IMR-90 (cell line): ENCODE data around the gene PKD1. TPM values are rescaled to one million over a fixed set of nuclear protein-coding genes. Genes with fewer than 3 reads are reported as not detected.

Source experiments
- ATAC-seq: fragments of 200-7000 bp; cut with Tn5 transposase; 2 replicates; pipeline ENCODE4 v1.9.1; 2020; ENCODE audit warnings: low read depth, mild to moderate bottlenecking, moderate library complexity
- BruUV-seq: library from RNA; stranded (reverse); fragments of 400-500 nt; replicated peaks from 2 replicates; lab custom pipeline; 2021; lab: Mats Ljungman, UMichigan
- CTCF ChIA-PET: fragments of 300-600 bp; formaldehyde crosslinking; extraction: SDS; loops from one replicate; lab custom pipeline; 2021; ENCODE audit warnings: antibody characterized with exemption; lab: Yijun Ruan, JAX
- POLR2A ChIA-PET: fragments of 300-600 bp; sonication (Branson Sonifier 250); formaldehyde crosslinking; loops from one replicate; lab custom pipeline; 2022; ENCODE audit warnings: antibody characterized with exemption; ENCODE audit not compliant: unreplicated experiment; lab: Charles Lee
- DNase-seq: peaks from one replicate; pipeline ENCODE4 v3.0.0; 2013
- H2AFZ ChIP-seq: replicated peaks from 2 replicates; pipeline ENCODE3; 2013; ENCODE audit warnings: low read length, mild to moderate bottlenecking; ENCODE audit not compliant: poor library complexity
- H2AK5ac ChIP-seq: 2 replicates; pipeline ENCODE4 v1.6.1; 2013; ENCODE audit warnings: low read depth, low read length, inconsistent platforms
- H2AK9ac ChIP-seq: replicated peaks from 2 replicates; pipeline ENCODE3; 2013; ENCODE audit warnings: mild to moderate bottlenecking, low read depth, low read length, moderate library complexity; ENCODE audit not compliant: poor library complexity
- H2BK120ac ChIP-seq: 2 replicates; pipeline ENCODE4 v1.6.1; 2013; ENCODE audit warnings: low read depth, low read length, inconsistent platforms
- H2BK15ac ChIP-seq: 3 replicates; pipeline ENCODE4 v1.6.1; 2013; ENCODE audit warnings: low read depth, low read length, inconsistent platforms
- H2BK20ac ChIP-seq: 2 replicates; pipeline ENCODE4 v1.6.1; 2013; ENCODE audit warnings: low read depth, mild to moderate bottlenecking, inconsistent platforms, low read length, moderate library complexity
- H2BK5ac ChIP-seq: 2 replicates; pipeline ENCODE4 v1.6.1; 2013; ENCODE audit warnings: mild to moderate bottlenecking, low read depth, low read length, inconsistent platforms; ENCODE audit not compliant: poor library complexity, severe bottlenecking
- H3K14ac ChIP-seq: replicated peaks from 2 replicates; pipeline ENCODE4 v1.6.1; 2013; ENCODE audit warnings: low read depth, low read length, inconsistent platforms
- H3K18ac ChIP-seq: 2 replicates; pipeline ENCODE4 v1.6.1; 2013; ENCODE audit warnings: low read depth, low read length, control low read depth
- H3K23ac ChIP-seq: 2 replicates; pipeline ENCODE4 v1.6.1; 2013; ENCODE audit warnings: low read depth, low read length, inconsistent platforms
- H3K27ac ChIP-seq: 2 replicates; pipeline ENCODE4 v1.5.1; 2013; ENCODE audit warnings: mild to moderate bottlenecking, control low read depth, low read length; ENCODE audit not compliant: insufficient read depth
- H3K27me3 ChIP-seq: 2 replicates; pipeline ENCODE4 v1.6.1; 2013; ENCODE audit warnings: low read length; ENCODE audit not compliant: control insufficient read depth, insufficient read depth
- H3K36me3 ChIP-seq: 2 replicates; pipeline ENCODE4 v1.6.1; 2013; ENCODE audit warnings: low read length, mixed read lengths; ENCODE audit not compliant: control insufficient read depth, insufficient read depth
- H3K4ac ChIP-seq: 2 replicates; pipeline ENCODE4 v1.6.1; 2013; ENCODE audit warnings: low read depth, low read length, inconsistent platforms
- H3K4me1 ChIP-seq: 2 replicates; pipeline ENCODE4 v1.6.1; 2013; ENCODE audit warnings: low read length, mixed read lengths; ENCODE audit not compliant: control insufficient read depth, insufficient read depth
- H3K4me2 ChIP-seq: 2 replicates; pipeline ENCODE4 v1.6.1; 2013; ENCODE audit warnings: low read depth, mild to moderate bottlenecking, control low read depth, low read length, moderate library complexity
- H3K4me3 ChIP-seq: 2 replicates; pipeline ENCODE4 v1.5.1; 2013; ENCODE audit warnings: low read depth, mild to moderate bottlenecking, control low read depth, low read length, moderate library complexity; ENCODE audit not compliant: insufficient read depth
- H3K56ac ChIP-seq: 2 replicates; pipeline ENCODE4 v1.6.1; 2013; ENCODE audit warnings: low read length, inconsistent platforms; ENCODE audit not compliant: insufficient read depth; ENCODE audit errors: extremely low read depth
- H3K79me1 ChIP-seq, 2 experiments: 2 replicates each; pipeline ENCODE4 v1.6.1; 2013; ENCODE audit warnings: low read length in 2 of 2, inconsistent platforms in 1 of 2, low read depth in 1 of 2
- H3K9ac ChIP-seq: 2 replicates; pipeline ENCODE4 v1.6.1; 2013; ENCODE audit warnings: low read depth, low read length, control low read depth
- H3K9me1 ChIP-seq: 2 replicates; pipeline ENCODE4 v1.6.1; 2013; ENCODE audit warnings: low read length, inconsistent platforms; ENCODE audit not compliant: insufficient read depth
- H3K9me3 ChIP-seq: 2 replicates; pipeline ENCODE4 v1.6.1; 2013; ENCODE audit warnings: low read length; ENCODE audit not compliant: control insufficient read depth, insufficient read depth
- H4K20me1 ChIP-seq: 2 replicates; pipeline ENCODE4 v1.6.1; 2013; ENCODE audit warnings: low read length, inconsistent platforms; ENCODE audit not compliant: insufficient read depth
- H4K5ac ChIP-seq: 2 replicates; pipeline ENCODE4 v1.6.1; 2013; ENCODE audit warnings: mild to moderate bottlenecking, low read depth, low read length, control low read depth
- H4K8ac ChIP-seq, 2 experiments: 2 replicates each; pipeline ENCODE4 v1.6.1; 2013; ENCODE audit warnings: low read depth in 2 of 2, low read length in 2 of 2, control low read depth in 1 of 2, inconsistent platforms in 1 of 2
- H4K91ac ChIP-seq: 2 replicates; pipeline ENCODE4 v1.6.1; 2013; ENCODE audit warnings: low read depth, low read length, inconsistent platforms; ENCODE audit not compliant: insufficient read depth
- WGBS, 2 experiments: methylation state at CpG; one replicate each; pipeline versions ENCODE4 v1.1.5 to v1.1.7; 2013; ENCODE audit warnings: missing lambda C conversion rate in 2 of 2; ENCODE audit not compliant: insufficient read length in 1 of 2; ENCODE audit errors: extremely low coverage in 2 of 2; 5-methylcytosine and 5-hydroxymethylcytosine counted together
- dilution Hi-C: fragments of 300-500 bp; cut with HindIII; formaldehyde crosslinking; loops from one replicate; pipeline ENCODE4 v1.14.3; 2018; ENCODE audit warnings: low sequenced_read_pairs; ENCODE audit not compliant: unreplicated experiment
- in situ Hi-C: fragments of 300-500 bp; cut with MboI; formaldehyde crosslinking; loops from 3 replicates; pipeline ENCODE4 v1.14.3; 2019; ENCODE audit warnings: low sequenced_read_pairs, inconsistent platforms, mixed read lengths
- intact Hi-C: fragments of 100-400 bp; cut with micrococcal nuclease; formaldehyde crosslinking; loops from 2 replicates; pipeline ENCODE4 v1.10.0; 2022
- polyA plus RNA-seq, 3 experiments: library from polyadenylated mRNA; depleted of rRNA; stranded (reverse); fragments of >200 nt; gene quantifications; 2 replicates each; pipeline ENCODE4 v1.2.3, GENCODE V29; 2012; ENCODE audit warnings: low replicate concordance in 1 of 3
- total RNA-seq: library from RNA; depleted of rRNA; stranded (reverse); fragments of >200 nt; gene quantifications from 2 replicates; pipeline ENCODE4 v1.2.3, GENCODE V29; 2012
- TF ChIP-seq, protein P1 (sequence below): fragments of 150-350 bp; IDR thresholded peaks from 2 replicates; pipeline ENCODE4 v1.6.1; 2017; ENCODE audit warnings: mild to moderate bottlenecking, antibody characterized with exemption, low read length, low read depth

PKD1 gene
- total and polyA plus RNA-seq, 2 of the 4 experiments (the other 2 are of a cell fraction), result 7.9 to 97.3 TPM

DNA sequence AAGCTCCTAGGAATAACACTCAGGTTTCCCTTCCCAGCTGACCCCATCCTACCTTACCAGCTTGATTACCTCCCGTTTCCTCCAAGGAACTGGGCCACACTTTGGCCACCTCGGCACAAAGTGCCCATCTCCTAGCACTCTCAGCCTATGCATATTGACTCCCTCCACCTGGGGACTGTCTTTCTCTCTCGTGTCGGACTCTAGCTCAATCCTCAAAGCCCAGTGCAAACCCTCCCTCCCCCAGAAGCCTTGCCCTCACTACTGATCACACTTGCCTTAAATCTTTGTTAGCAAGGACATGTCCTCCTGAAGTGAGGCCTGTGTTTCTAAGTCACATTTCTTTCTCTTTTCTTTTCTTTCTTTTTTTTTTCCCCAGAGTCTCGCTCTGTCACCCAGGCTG, 10.1 kb upstream of the PKD1 start:
- no peak overlapping the region for H3K27ac ChIP-seq
- BruUV-seq, result no TSS peak
- no peak overlapping the region for H3K14ac ChIP-seq
- H3K79me1 ChIP-seq, result peaks cover 0 to 22% of the 10 kb centered on the region in 2 experiments; a peak in 2 of 4 replicates
- ChIA-PET CTCF (interaction anchor here (0.6 kb wide), 1 partner anchor 63 kb away, joined by 3 read pairs; no protein-coding TSS in a partner anchor), POLR2A (no interaction called here)
- no peak overlapping the region for H2BK5ac ChIP-seq
- H3K4me2 ChIP-seq, result no peak overlapping the region
- intact Hi-C loops (no loop called here), in situ Hi-C loops (no loop called here), dilution Hi-C loops (no loop called here)
- H2AK5ac ChIP-seq, result no peak overlapping the region
- H3K9me1 ChIP-seq, result no peaks in the 10 kb centered on the region; the same call in none of the 2 replicates
- no peaks in the 10 kb centered on the region for H3K36me3 ChIP-seq
- no peak overlapping the region for H3K18ac ChIP-seq
- 69% methylated on average over 3 of the region's 5 CpGs; no CpG with 5 or more reads in 1 of the 2 experiments for WGBS, 2 experiments
- H2BK120ac ChIP-seq, result no peak overlapping the region
- no peak overlapping the region for H2BK20ac ChIP-seq
- peaks cover 21% of the 10 kb centered on the region for H3K4me1 ChIP-seq
- H2AFZ ChIP-seq, result no peak overlapping the region
- peaks cover 32% of the 10 kb centered on the region for H4K20me1 ChIP-seq
- H2BK15ac ChIP-seq, result no peak overlapping the region
- H4K8ac ChIP-seq, result no peak overlapping the region
- no peaks in the 10 kb centered on the region for H3K9me3 ChIP-seq
- H3K9ac ChIP-seq, result no peak overlapping the region
- H2AK9ac ChIP-seq, result no peak overlapping the region
- H3K23ac ChIP-seq, result no peak overlapping the region
- H3K27me3 ChIP-seq, result no peaks in the 10 kb centered on the region
- no peak overlapping the region for H3K4ac ChIP-seq
- TF ChIP-seq, protein P1, sequence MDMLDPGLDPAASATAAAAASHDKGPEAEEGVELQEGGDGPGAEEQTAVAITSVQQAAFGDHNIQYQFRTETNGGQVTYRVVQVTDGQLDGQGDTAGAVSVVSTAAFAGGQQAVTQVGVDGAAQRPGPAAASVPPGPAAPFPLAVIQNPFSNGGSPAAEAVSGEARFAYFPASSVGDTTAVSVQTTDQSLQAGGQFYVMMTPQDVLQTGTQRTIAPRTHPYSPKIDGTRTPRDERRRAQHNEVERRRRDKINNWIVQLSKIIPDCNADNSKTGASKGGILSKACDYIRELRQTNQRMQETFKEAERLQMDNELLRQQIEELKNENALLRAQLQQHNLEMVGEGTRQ, result no peak
- no peak overlapping the region for H4K91ac ChIP-seq
- H3K4me3 ChIP-seq, result no peak overlapping the region
- H4K5ac ChIP-seq, result no peak overlapping the region
- ATAC-seq (no peak), DNase-seq (no peak)
- no peak overlapping the region for H3K56ac ChIP-seq
